Liver (tissue), 3 donors: ENCODE measurements around the gene SOHLH1.

Experiments used
- EGR1 ChIP-seq, 2 donors: IDR thresholded peaks; 2 replicates each; pipeline ENCODE4 v1.6.1; 2016 to 2018; ENCODE audit warnings: antibody characterized with exemption in 2 of 2, low read depth in 2 of 2
- FOXA1 ChIP-seq: IDR thresholded peaks from 2 replicates; pipeline ENCODE4 v1.6.1; 2016; ENCODE audit warnings: antibody characterized with exemption
- GABPA ChIP-seq, 2 donors: IDR thresholded peaks in 1 of 2; conservative IDR thresholded peaks in 1 of 2; 2 replicates each; pipeline ENCODE4 v1.6.1; 2016; ENCODE audit warnings: antibody characterized with exemption in 2 of 2, mild to moderate bottlenecking in 1 of 2, moderate library complexity in 1 of 2
- HNF4A ChIP-seq, 2 donors: conservative IDR thresholded peaks; 2 replicates each; pipeline ENCODE4 v1.6.1; 2016; ENCODE audit warnings: antibody characterized with exemption in 2 of 2, mild to moderate bottlenecking in 2 of 2
- JUND ChIP-seq, 2 donors: IDR thresholded peaks; 2 replicates each; pipeline ENCODE4 v1.6.1; 2016; ENCODE audit warnings: antibody characterized with exemption in 2 of 2
- RAD21 ChIP-seq, 2 donors: IDR thresholded peaks; 2 replicates each; pipeline ENCODE4 v1.6.1; 2016; ENCODE audit warnings: antibody characterized with exemption in 2 of 2, mild to moderate bottlenecking in 2 of 2
- TAF1 ChIP-seq: conservative IDR thresholded peaks from 2 replicates; pipeline ENCODE4 v1.6.1; 2016; ENCODE audit warnings: antibody characterized with exemption, mild to moderate bottlenecking
- YY1 ChIP-seq: IDR thresholded peaks from 2 replicates; pipeline ENCODE4 v1.6.1; 2016; ENCODE audit warnings: antibody characterized with exemption, mild to moderate bottlenecking
- TF ChIP-seq, protein P1 (sequence below): fragments of 150-350 bp; IDR thresholded peaks from 2 replicates; pipeline ENCODE4 v1.5.1; 2017; ENCODE audit warnings: improper control_type of control experiment, low read depth, low read length; ENCODE audit not compliant: missing input control
- TF ChIP-seq, protein P2 (sequence below): IDR thresholded peaks from 2 replicates; pipeline ENCODE4 v1.6.1; 2016; ENCODE audit warnings: antibody characterized with exemption
- TF ChIP-seq, protein P3 (sequence below): IDR thresholded peaks from 2 replicates; pipeline ENCODE4 v1.6.1; 2016; ENCODE audit warnings: antibody characterized with exemption, mild to moderate bottlenecking
- donor health status: healthy.
- donor health status: healthy.

DNA sequence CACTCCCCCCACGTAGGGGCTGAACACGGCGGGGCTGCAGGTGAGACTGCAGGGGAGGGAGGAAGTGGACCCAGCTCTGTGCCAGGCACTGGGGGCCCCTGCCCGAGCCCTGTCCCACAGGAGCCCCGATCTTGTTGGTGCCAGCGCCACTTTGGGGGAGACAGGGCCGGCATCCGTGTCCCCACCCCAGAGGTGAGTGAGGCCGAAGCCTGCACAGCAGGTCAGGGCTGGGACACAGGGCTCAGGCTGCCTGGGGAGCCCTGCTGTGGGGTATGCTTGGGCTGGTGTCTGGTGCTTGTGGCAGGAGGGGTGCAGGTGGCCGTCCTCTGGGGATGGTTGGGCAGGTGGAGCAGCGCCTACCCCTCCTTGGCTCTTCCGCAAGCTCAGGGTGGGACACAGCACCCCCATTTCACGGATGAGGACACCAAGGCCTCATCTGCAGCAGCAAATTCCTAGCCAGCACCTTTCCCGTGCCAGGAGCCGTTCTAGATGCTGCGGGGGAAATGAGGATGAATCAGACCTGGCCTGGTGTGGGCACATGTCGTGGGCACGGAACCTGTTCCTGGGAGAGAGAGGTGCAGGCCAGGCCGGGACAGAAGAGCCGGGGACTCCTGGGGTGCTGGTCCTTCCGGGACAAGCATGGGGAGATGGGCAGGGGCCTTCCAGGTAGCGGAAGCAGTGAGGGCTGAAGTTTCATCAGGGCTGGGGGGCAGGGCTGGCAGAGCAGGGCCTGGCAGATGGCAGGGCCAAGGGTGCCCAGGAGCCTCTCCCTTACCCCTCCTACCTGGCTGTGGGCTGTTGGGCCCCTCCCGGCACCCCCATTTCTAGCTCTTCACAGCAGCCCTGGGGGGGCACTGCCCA lies 37.9 kb upstream of the SOHLH1 start:
- TF ChIP-seq, protein P1, sequence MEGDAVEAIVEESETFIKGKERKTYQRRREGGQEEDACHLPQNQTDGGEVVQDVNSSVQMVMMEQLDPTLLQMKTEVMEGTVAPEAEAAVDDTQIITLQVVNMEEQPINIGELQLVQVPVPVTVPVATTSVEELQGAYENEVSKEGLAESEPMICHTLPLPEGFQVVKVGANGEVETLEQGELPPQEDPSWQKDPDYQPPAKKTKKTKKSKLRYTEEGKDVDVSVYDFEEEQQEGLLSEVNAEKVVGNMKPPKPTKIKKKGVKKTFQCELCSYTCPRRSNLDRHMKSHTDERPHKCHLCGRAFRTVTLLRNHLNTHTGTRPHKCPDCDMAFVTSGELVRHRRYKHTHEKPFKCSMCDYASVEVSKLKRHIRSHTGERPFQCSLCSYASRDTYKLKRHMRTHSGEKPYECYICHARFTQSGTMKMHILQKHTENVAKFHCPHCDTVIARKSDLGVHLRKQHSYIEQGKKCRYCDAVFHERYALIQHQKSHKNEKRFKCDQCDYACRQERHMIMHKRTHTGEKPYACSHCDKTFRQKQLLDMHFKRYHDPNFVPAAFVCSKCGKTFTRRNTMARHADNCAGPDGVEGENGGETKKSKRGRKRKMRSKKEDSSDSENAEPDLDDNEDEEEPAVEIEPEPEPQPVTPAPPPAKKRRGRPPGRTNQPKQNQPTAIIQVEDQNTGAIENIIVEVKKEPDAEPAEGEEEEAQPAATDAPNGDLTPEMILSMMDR: no peak
- no peak for TF ChIP-seq RAD21 (IDR thresholded peaks at IDR 0.05)
- no peak for TF ChIP-seq GABPA (IDR thresholded peaks at IDR 0.05 in 1 of 2, conservative IDR thresholded peaks at IDR 0.05 in 1 of 2)
- TF ChIP-seq TAF1: no peak
- TF ChIP-seq EGR1 (IDR thresholded peaks at IDR 0.05; ENCODE audit: low read depth in 2 of 2): no peak
- TF ChIP-seq JUND (IDR thresholded peaks at IDR 0.05): no peak
- no peak for TF ChIP-seq HNF4A (conservative IDR thresholded peaks at IDR 0.05)
- no peak for TF ChIP-seq YY1
- no peak for TF ChIP-seq FOXA1
- TF ChIP-seq, protein P2, sequence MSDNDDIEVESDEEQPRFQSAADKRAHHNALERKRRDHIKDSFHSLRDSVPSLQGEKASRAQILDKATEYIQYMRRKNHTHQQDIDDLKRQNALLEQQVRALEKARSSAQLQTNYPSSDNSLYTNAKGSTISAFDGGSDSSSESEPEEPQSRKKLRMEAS: no peak
- TF ChIP-seq, protein P3, sequence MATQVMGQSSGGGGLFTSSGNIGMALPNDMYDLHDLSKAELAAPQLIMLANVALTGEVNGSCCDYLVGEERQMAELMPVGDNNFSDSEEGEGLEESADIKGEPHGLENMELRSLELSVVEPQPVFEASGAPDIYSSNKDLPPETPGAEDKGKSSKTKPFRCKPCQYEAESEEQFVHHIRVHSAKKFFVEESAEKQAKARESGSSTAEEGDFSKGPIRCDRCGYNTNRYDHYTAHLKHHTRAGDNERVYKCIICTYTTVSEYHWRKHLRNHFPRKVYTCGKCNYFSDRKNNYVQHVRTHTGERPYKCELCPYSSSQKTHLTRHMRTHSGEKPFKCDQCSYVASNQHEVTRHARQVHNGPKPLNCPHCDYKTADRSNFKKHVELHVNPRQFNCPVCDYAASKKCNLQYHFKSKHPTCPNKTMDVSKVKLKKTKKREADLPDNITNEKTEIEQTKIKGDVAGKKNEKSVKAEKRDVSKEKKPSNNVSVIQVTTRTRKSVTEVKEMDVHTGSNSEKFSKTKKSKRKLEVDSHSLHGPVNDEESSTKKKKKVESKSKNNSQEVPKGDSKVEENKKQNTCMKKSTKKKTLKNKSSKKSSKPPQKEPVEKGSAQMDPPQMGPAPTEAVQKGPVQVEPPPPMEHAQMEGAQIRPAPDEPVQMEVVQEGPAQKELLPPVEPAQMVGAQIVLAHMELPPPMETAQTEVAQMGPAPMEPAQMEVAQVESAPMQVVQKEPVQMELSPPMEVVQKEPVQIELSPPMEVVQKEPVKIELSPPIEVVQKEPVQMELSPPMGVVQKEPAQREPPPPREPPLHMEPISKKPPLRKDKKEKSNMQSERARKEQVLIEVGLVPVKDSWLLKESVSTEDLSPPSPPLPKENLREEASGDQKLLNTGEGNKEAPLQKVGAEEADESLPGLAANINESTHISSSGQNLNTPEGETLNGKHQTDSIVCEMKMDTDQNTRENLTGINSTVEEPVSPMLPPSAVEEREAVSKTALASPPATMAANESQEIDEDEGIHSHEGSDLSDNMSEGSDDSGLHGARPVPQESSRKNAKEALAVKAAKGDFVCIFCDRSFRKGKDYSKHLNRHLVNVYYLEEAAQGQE: no peak
